ENCODE measurements around the gene HINFP. TPM values are rescaled to one million over a fixed set of nuclear protein-coding genes. Genes with fewer than 3 reads are reported as not detected.

HINFP gene
- total RNA-seq, 1 experiment from 2014 or later: 42.4 TPM

DNA sequence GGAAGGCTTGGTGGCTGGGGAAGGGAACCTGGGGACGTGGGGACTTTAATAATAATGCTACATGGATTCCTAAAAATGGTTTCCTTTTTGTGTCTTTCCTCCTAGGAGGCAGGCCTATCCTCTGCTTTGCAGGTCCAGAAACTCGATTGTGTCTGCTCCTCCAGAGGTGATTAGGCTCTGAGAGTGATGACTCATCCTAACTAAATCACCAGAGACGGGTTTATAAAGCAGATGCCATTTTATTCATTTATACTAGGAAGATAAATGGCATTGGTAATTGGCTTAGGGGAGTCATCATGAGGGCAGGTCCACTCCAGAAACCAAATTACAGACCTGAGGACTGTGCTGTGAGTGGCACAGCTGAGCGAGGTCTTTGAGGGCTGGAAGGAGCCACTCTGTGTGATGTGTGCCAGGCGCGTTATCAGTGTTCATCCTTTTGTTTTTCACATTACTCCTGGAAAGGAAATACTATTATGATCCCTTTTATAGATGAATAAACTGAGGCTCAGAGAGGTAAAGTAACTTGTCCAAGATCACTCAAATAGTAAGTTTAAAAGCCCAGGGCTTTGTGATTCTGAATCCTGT, 54.2 kb downstream of the HINFP start:
- no peak overlapping the region for H4K8ac ChIP-seq (replicated peaks; ENCODE audit: insufficient read length, low read depth, low read length)
- no peaks in the 10 kb centered on the region for H3K27me3 Mint-ChIP-seq (ENCODE audit: low read depth)
- H3K27me3 ChIP-seq (ENCODE audit: insufficient read depth, low read length): no peaks in the 10 kb centered on the region
- peaks cover 6 to 7% of the 10 kb centered on the region in 2 experiments; a peak in 3 of 4 replicates for H3K4me1 Mint-ChIP-seq
- no peaks in the 10 kb centered on the region for H3K79me2 ChIP-seq (ENCODE audit: insufficient read depth, low read length)
- H3K27ac ChIP-seq (ENCODE audit: insufficient read length, low read depth, low read length): no peak overlapping the region
- H2BK5ac ChIP-seq (ENCODE audit: insufficient read length, low read length): no peak overlapping the region
- H3K4ac ChIP-seq (ENCODE audit: low read depth, low read length): no peak overlapping the region
- no CpG with 5 or more reads among the region's 6 CpGs for WGBS (ENCODE audit: extremely low coverage, insufficient read length, low lambda C conversion rate)
- TF ChIP-seq, protein P1, sequence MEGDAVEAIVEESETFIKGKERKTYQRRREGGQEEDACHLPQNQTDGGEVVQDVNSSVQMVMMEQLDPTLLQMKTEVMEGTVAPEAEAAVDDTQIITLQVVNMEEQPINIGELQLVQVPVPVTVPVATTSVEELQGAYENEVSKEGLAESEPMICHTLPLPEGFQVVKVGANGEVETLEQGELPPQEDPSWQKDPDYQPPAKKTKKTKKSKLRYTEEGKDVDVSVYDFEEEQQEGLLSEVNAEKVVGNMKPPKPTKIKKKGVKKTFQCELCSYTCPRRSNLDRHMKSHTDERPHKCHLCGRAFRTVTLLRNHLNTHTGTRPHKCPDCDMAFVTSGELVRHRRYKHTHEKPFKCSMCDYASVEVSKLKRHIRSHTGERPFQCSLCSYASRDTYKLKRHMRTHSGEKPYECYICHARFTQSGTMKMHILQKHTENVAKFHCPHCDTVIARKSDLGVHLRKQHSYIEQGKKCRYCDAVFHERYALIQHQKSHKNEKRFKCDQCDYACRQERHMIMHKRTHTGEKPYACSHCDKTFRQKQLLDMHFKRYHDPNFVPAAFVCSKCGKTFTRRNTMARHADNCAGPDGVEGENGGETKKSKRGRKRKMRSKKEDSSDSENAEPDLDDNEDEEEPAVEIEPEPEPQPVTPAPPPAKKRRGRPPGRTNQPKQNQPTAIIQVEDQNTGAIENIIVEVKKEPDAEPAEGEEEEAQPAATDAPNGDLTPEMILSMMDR (conservative IDR thresholded peaks at IDR 0.05): no peak
- no peak overlapping the region for H3K4me2 ChIP-seq (ENCODE audit: insufficient read depth, insufficient read length, low read length)
- H4K20me1 ChIP-seq (ENCODE audit: control insufficient read depth, insufficient read depth, insufficient read length): no peaks in the 10 kb centered on the region
- H3K4me3 Mint-ChIP-seq: no peak overlapping the region
- H2AFZ ChIP-seq (ENCODE audit: low read length): no peak overlapping the region
- no peaks in the 10 kb centered on the region for H3K79me1 ChIP-seq (ENCODE audit: insufficient read depth, low read depth, low read length, poor library complexity, severe bottlenecking)
- no peaks in the 10 kb centered on the region for H3K23me2 ChIP-seq (ENCODE audit: insufficient read length, low read depth, low read length, poor library complexity, severe bottlenecking)
- H2AK5ac ChIP-seq (ENCODE audit: insufficient read length, low read length): no peak overlapping the region
- H3K36me3 Mint-ChIP-seq (ENCODE audit: insufficient read depth in 1 of 3, low read depth in 3 of 3): peaks cover 0 to 30% (median 20%) of the 10 kb centered on the region in 3 experiments; a peak in 5 of 7 replicates
- no peak overlapping the region for H2BK12ac ChIP-seq (ENCODE audit: insufficient read length, low read depth, low read length)
- no peak overlapping the region for H4K91ac ChIP-seq (ENCODE audit: insufficient read length, low read depth, low read length)
- H4K5ac ChIP-seq (ENCODE audit: insufficient read length, low read depth, low read length): no peak overlapping the region
- H3K14ac ChIP-seq (ENCODE audit: insufficient read depth, low read length): no peak overlapping the region
- no peak overlapping the region for H3K23ac ChIP-seq (ENCODE audit: insufficient read length, low read depth, low read length)
- no peaks in the 10 kb centered on the region for H3K9me3 ChIP-seq (ENCODE audit: control insufficient read depth, low read depth, low read length)
- H2BK20ac ChIP-seq (ENCODE audit: low read depth, low read length, poor library complexity, severe bottlenecking): no peak overlapping the region
- H3K18ac ChIP-seq (ENCODE audit: insufficient read length, low read depth, low read length): no peak overlapping the region
- no peak overlapping the region for H2BK120ac ChIP-seq (ENCODE audit: low read depth, low read length, poor library complexity, severe bottlenecking)
- H3T11ph ChIP-seq (ENCODE audit: low read length): no peak overlapping the region
- no peak overlapping the region for H3K56ac ChIP-seq (ENCODE audit: insufficient read length, low read depth, low read length)
- no peaks in the 10 kb centered on the region for H3K4me1 ChIP-seq (ENCODE audit: insufficient read depth, low read length)
- no peak for DNase-seq
- H2BK15ac ChIP-seq (ENCODE audit: low read depth, low read length): no peak overlapping the region
- no peaks in the 10 kb centered on the region for H3K9me3 Mint-ChIP-seq
- no peak overlapping the region for H3K9ac ChIP-seq (ENCODE audit: extremely low read depth, insufficient read length, low read length)
- peak overlapping the region in 1 of 3 experiments; percentile 89; a peak in 3 of 7 replicates for H3K27ac Mint-ChIP-seq

Data from H9 (cell line).